Suppressor macrophage treated with lipopolysaccharide for 1 hour (primary cell): ENCODE results near the gene ARID5A.
A peak's percentile ranks its signal among the peaks of the same experiment; 100 is the strongest.

Experiments used
- DNase-seq, 3 donors: peaks; one replicate each; pipeline ENCODE4 v3.0.0-alpha.2; 2020 to 2022

The ARID5A gene

DNA sequence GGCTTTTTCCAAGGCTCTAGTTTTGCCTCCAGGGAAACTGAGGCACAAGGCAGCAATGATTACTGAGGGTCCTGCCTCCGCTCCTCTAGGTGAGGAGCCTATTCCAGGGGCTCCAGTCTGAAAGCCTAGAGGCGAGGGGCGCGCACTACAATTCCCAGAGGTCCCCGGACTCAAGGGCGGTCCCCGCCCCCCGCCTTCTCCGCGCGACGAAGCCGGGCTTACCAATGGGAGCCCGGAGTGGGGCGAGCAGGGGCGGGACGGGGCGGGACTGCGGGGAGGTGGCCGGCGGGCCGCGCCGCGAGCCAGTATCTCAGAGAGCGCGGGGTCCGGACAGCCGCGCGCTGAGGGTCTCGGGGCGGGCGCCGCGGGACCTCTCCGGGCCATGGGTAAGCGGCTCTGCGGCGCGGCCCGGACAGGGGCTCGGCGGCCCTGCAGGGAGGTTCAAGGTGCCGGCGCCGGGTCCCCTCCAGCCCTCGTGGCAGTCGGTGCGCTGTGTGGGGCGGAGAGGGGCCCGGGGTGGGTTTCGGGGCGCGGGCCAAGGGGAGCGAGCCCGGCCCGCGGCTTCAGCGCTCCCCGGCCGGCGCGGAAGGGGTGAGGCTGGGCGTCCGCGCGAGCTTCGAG is at the start of gene ARID5A:
Gene ARID5A (plus strand): TSS at position 308 of the 621 bp plus-strand sequence. CDS start 75 bp downstream, at position 383.
- peak; percentile 96 to 99 (median 98) for DNase-seq

GRCh38 chr2:96489261-96489660 is 47.3 kb upstream of the ARID5A start:
- no peak for DNase-seq

GRCh38 chr2:96489663-96490062 is 46.9 kb upstream of the ARID5A start:
- DNase-seq: peak; percentile 66 to 93 (median 91)

DNA sequence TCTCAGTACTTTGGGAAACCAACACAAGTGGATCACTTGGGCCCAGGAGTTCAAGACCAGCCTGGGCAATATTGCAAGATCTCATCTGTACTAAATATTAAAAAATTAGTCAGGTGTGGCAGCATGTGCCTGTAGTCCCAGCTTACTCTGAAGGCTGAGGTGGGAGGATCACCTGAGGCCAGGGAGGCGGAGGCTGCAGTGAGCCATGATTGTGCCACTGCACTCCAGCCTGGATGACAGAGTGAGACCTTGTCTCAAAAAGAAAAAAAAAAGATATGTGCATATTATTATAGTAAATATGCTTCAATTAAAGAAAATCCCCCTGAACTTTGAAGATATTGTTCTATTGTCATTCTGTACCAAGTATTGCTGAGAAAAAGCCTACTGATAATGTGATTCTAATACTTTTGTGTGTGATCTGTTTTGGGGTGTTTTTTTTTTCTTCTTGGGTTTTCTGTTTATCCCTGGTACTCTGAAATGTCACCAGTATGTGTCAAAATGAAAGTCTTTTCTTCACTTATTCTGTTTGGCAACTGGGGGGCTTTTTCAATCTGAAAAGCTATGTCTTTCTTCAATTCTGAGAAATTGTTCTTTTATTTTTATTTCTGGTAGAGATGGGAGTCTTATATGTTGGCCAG is 44.6 kb upstream of the ARID5A start:
- DNase-seq: no peak

GRCh38 chr2:96493072-96493471 is 43.5 kb upstream of the ARID5A start:
- DNase-seq: no peak

DNA sequence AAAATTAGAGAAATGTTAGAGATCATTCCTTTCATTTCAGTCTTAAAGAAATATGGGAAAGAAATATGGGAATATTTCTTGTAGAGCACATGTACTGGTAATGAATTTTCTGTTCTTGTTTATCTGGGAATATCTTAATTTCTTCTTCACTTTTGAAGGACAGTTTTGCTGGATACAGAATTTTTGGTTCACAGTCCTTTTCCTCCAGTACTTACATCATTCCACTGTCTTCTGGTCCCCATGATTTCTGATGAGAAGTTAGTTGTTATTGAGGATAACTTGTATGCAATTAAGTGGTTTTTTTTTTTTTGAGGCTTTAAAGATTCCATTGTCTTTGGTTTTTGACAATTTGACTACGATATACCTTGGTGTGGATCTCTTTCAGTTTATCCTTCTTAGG is 42.4 kb upstream of the ARID5A start:
- DNase-seq: no peak

GRCh38 chr2:96495982-96496629 is 40.4 kb upstream of the ARID5A start:
- DNase-seq: peak in 1 of 3 donors; percentile 16

- DNase-seq: peak in 1 of 3 donors; percentile 15
These were observed 38.5 kb upstream of the ARID5A start for GRCh38 chr2:96498021-96498431.

DNA sequence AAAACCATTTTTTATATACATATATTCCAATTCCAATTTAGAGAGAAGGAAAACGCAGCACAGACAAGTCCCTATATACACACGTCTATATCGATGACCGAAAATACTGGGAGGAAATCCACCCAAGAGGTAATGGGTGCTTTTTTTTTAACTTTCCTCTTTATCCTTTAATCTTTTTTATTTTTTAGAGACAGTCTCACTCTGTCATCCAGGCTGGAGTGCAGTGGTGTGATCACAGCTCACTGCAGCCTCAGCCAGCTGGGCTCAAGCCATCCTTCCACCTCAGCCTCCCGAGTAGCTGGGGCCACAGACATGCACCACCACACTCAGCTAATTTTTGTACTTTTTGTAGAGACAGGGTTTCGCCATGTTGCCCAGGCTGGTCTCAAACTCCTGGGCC is 37.9 kb upstream of the ARID5A start:
- DNase-seq: peak in 1 of 3 donors; percentile 15

DNA sequence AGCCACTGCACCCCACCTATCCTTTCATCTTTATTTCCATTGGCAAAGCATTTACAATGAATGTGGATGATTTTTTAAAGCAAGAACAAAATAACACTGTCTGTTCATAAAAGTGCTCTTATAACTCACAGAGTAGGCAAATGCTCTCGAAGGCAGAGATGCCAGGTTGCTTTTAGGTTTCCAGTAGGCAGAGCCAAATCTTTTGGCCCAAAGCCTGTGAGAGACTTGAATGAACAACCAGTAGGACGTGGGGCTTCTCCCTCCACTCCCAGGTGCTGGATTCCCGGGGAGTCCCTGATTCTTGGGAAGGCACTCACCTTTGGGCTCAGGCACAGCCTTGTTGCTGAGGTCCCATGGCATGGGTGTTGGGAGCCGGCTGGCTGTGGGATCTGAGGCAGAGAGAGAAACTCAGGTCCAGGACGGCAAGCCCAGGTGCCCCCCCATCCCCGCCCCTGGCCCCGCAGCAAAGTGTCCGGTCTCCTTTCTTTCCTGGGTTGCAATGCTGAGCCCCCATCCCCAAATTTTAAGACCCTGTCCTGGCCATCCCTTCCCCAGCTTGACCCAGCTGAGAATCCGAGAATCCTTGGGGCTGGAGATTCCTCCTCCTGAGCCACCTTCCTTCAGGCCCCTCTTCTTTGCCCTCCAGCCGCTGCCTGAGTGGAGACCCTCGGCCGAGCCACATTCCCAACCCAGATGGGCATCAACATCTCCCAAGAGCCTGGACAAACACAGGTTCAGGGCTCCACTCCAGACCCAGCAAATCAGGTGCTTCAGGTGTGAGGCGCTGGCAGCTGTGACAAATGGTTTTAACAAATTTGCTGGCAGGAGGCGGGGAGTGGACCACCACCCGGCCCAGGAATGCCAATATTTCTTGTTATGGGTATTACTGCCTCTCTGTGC is 37.2 kb upstream of the ARID5A start:
- DNase-seq: no peak

DNA sequence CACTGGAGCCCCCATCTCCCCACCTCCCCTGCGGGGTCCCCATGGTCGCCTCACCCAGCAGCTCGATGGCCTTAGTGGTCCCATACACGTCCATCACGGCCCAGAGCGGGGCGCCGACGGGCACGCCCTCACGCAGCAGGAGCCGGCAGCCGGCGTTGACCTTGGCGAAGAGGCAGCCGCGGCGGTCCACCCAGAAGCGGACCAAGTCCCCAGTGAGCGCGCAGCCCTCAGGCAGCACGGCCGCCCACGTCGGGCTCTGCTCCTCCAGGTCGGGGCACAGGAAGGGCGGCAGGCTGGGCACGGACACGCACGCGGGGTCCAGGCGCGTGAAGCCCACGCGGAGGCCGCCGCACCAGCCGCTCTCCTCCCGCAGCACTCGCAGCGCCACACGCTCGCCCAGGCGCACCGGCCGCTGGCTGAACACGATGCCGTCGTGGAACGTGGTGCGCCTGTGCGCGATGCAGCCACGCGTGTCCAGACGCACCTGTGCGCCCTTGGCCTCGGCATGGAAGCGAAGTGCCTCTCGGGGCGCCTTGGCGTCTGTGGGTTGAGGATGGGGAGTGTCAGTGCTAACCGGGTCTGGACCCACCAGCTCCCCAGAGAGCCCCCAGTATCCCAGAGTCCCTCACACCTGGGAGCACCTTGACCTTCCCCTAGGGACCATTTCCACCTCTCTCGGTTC is 36.0 kb upstream of the ARID5A start:
- peak in 1 of 3 donors; percentile 16 for DNase-seq

DNA sequence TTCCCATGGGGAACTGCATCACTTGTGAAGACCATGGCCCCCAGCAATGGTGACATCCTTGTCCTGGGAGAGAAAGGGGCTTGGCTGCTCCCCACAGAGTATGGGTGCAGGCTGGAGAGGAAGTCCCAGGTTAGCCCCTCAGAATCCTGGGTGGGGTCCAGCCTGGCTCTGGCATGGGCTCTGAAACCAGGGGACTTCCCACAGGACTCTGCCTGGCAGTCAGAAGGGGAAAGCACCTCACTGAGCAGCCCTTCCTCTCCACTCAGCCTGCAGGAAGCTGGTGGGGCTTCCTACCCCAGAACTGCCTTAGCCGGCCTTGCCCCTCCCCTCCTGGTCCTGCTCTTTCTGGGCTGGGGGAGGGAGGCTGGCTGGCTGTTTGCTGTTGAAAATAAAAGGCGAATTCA is 35.1 kb upstream of the ARID5A start:
- DNase-seq: peak; percentile 67 to 88 (median 85)

GRCh38 chr2:96501886-96502810 is 34.4 kb upstream of the ARID5A start:
- peak in 1 of 3 donors; percentile 18 for DNase-seq

GRCh38 chr2:96502891-96503636 is 33.5 kb upstream of the ARID5A start:
- peak; percentile 69 to 88 (median 85) for DNase-seq

GRCh38 chr2:96503637-96504243 is 32.8 kb upstream of the ARID5A start:
- DNase-seq: no peak

DNA sequence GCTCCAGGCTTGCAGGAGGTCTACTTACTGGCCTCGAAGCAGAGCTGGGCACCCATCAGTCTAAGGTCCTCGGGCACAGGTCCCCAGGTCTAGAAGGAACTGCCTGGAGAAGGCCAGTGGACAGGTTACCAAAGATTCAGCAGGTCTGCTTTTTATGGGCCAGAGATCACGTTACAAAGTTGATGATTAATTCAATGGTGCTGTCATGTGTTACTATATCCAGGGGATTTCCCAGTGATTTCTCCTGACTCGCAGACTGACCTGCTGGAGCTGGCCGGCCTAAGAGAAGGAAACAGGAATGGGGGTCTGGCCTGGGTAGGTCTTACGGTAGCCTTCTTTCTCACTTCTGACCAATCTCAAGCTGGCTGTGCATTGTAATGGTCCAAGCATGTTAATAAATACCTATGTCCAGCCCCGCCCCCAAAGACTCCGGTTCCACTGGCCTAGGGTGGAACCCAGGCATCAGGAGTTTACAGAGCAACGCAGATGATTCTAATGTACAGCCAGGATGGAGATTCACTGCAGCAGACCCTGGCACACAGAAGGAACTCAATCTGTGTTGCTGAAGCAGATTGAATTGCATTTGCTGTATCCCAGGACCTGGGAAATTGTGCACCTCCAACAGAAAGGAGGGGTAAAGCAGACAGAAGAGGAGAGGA is 31.2 kb upstream of the ARID5A start, which contains the start of gene NEURL3:
Gene NEURL3 (minus strand): TSS at position 127 of the 659 bp plus-strand sequence. CDS start 71 bp downstream, at position 56.
- DNase-seq: peak; percentile 85 to 94 (median 89)

- DNase-seq: peak in 1 of 3 donors; percentile 15
These were observed 30.3 kb upstream of the ARID5A start for GRCh38 chr2:96506016-96506906.

GRCh38 chr2:96506907-96507240 is 29.7 kb upstream of the ARID5A start:
- DNase-seq: peak in 1 of 3 donors; percentile 9
